IMR-90 (cell line): ENCODE results near the gene CRIM1. TPM values are rescaled to one million over a fixed set of nuclear protein-coding genes. Genes with fewer than 3 reads are reported as not detected.

Experiments used
- ATAC-seq: fragments of 200-7000 bp; cut with Tn5 transposase; 2 replicates; pipeline ENCODE4 v1.9.1; 2020; ENCODE audit warnings: low read depth, mild to moderate bottlenecking, moderate library complexity
- BruUV-seq: library from RNA; stranded (reverse); fragments of 400-500 nt; replicated peaks from 2 replicates; lab custom pipeline; 2021; lab: Mats Ljungman, UMichigan
- CTCF ChIA-PET: fragments of 300-600 bp; formaldehyde crosslinking; extraction: SDS; loops from one replicate; lab custom pipeline; 2021; ENCODE audit warnings: antibody characterized with exemption; lab: Yijun Ruan, JAX
- POLR2A ChIA-PET: fragments of 300-600 bp; sonication (Branson Sonifier 250); formaldehyde crosslinking; loops from one replicate; lab custom pipeline; 2022; ENCODE audit warnings: antibody characterized with exemption; ENCODE audit not compliant: unreplicated experiment; lab: Charles Lee
- DNase-seq: peaks from one replicate; pipeline ENCODE4 v3.0.0; 2013
- H2AFZ ChIP-seq: replicated peaks from 2 replicates; pipeline ENCODE3; 2013; ENCODE audit warnings: low read length, mild to moderate bottlenecking; ENCODE audit not compliant: poor library complexity
- H2AK5ac ChIP-seq: 2 replicates; pipeline ENCODE4 v1.6.1; 2013; ENCODE audit warnings: low read depth, low read length, inconsistent platforms
- H2AK9ac ChIP-seq: replicated peaks from 2 replicates; pipeline ENCODE3; 2013; ENCODE audit warnings: mild to moderate bottlenecking, low read depth, low read length, moderate library complexity; ENCODE audit not compliant: poor library complexity
- H2BK120ac ChIP-seq: 2 replicates; pipeline ENCODE4 v1.6.1; 2013; ENCODE audit warnings: low read depth, low read length, inconsistent platforms
- H2BK15ac ChIP-seq: 3 replicates; pipeline ENCODE4 v1.6.1; 2013; ENCODE audit warnings: low read depth, low read length, inconsistent platforms
- H2BK20ac ChIP-seq: 2 replicates; pipeline ENCODE4 v1.6.1; 2013; ENCODE audit warnings: low read depth, mild to moderate bottlenecking, inconsistent platforms, low read length, moderate library complexity
- H2BK5ac ChIP-seq: 2 replicates; pipeline ENCODE4 v1.6.1; 2013; ENCODE audit warnings: mild to moderate bottlenecking, low read depth, low read length, inconsistent platforms; ENCODE audit not compliant: poor library complexity, severe bottlenecking
- H3K14ac ChIP-seq: replicated peaks from 2 replicates; pipeline ENCODE4 v1.6.1; 2013; ENCODE audit warnings: low read depth, low read length, inconsistent platforms
- H3K18ac ChIP-seq: 2 replicates; pipeline ENCODE4 v1.6.1; 2013; ENCODE audit warnings: low read depth, low read length, control low read depth
- H3K23ac ChIP-seq: 2 replicates; pipeline ENCODE4 v1.6.1; 2013; ENCODE audit warnings: low read depth, low read length, inconsistent platforms
- H3K27ac ChIP-seq: 2 replicates; pipeline ENCODE4 v1.5.1; 2013; ENCODE audit warnings: mild to moderate bottlenecking, control low read depth, low read length; ENCODE audit not compliant: insufficient read depth
- H3K27me3 ChIP-seq: 2 replicates; pipeline ENCODE4 v1.6.1; 2013; ENCODE audit warnings: low read length; ENCODE audit not compliant: control insufficient read depth, insufficient read depth
- H3K36me3 ChIP-seq: 2 replicates; pipeline ENCODE4 v1.6.1; 2013; ENCODE audit warnings: low read length, mixed read lengths; ENCODE audit not compliant: control insufficient read depth, insufficient read depth
- H3K4ac ChIP-seq: 2 replicates; pipeline ENCODE4 v1.6.1; 2013; ENCODE audit warnings: low read depth, low read length, inconsistent platforms
- H3K4me1 ChIP-seq: 2 replicates; pipeline ENCODE4 v1.6.1; 2013; ENCODE audit warnings: low read length, mixed read lengths; ENCODE audit not compliant: control insufficient read depth, insufficient read depth
- H3K4me2 ChIP-seq: 2 replicates; pipeline ENCODE4 v1.6.1; 2013; ENCODE audit warnings: low read depth, mild to moderate bottlenecking, control low read depth, low read length, moderate library complexity
- H3K4me3 ChIP-seq: 2 replicates; pipeline ENCODE4 v1.5.1; 2013; ENCODE audit warnings: low read depth, mild to moderate bottlenecking, control low read depth, low read length, moderate library complexity; ENCODE audit not compliant: insufficient read depth
- H3K56ac ChIP-seq: 2 replicates; pipeline ENCODE4 v1.6.1; 2013; ENCODE audit warnings: low read length, inconsistent platforms; ENCODE audit not compliant: insufficient read depth; ENCODE audit errors: extremely low read depth
- H3K79me1 ChIP-seq, 2 experiments: 2 replicates each; pipeline ENCODE4 v1.6.1; 2013; ENCODE audit warnings: low read length in 2 of 2, inconsistent platforms in 1 of 2, low read depth in 1 of 2
- H3K9ac ChIP-seq: 2 replicates; pipeline ENCODE4 v1.6.1; 2013; ENCODE audit warnings: low read depth, low read length, control low read depth
- H3K9me1 ChIP-seq: 2 replicates; pipeline ENCODE4 v1.6.1; 2013; ENCODE audit warnings: low read length, inconsistent platforms; ENCODE audit not compliant: insufficient read depth
- H3K9me3 ChIP-seq: 2 replicates; pipeline ENCODE4 v1.6.1; 2013; ENCODE audit warnings: low read length; ENCODE audit not compliant: control insufficient read depth, insufficient read depth
- H4K20me1 ChIP-seq: 2 replicates; pipeline ENCODE4 v1.6.1; 2013; ENCODE audit warnings: low read length, inconsistent platforms; ENCODE audit not compliant: insufficient read depth
- H4K5ac ChIP-seq: 2 replicates; pipeline ENCODE4 v1.6.1; 2013; ENCODE audit warnings: mild to moderate bottlenecking, low read depth, low read length, control low read depth
- H4K8ac ChIP-seq, 2 experiments: 2 replicates each; pipeline ENCODE4 v1.6.1; 2013; ENCODE audit warnings: low read depth in 2 of 2, low read length in 2 of 2, control low read depth in 1 of 2, inconsistent platforms in 1 of 2
- H4K91ac ChIP-seq: 2 replicates; pipeline ENCODE4 v1.6.1; 2013; ENCODE audit warnings: low read depth, low read length, inconsistent platforms; ENCODE audit not compliant: insufficient read depth
- BHLHE40 ChIP-seq: fragments of 150-350 bp; IDR thresholded peaks from 2 replicates; pipeline ENCODE4 v1.6.1; 2016; ENCODE audit warnings: mild to moderate bottlenecking, low read depth, low read length
- CTCF ChIP-seq: conservative IDR thresholded peaks from 2 replicates; pipeline ENCODE4 v1.5.1; 2012; ENCODE audit warnings: mild to moderate bottlenecking, low read depth, low read length, improper control_type of control experiment
- MXI1 ChIP-seq: IDR thresholded peaks from 2 replicates; pipeline ENCODE4 v1.6.1; 2012; ENCODE audit warnings: low read depth, mild to moderate bottlenecking, low read length, moderate library complexity, borderline replicate concordance
- WGBS, 2 experiments: methylation state at CpG; one replicate each; pipeline versions ENCODE4 v1.1.5 to v1.1.7; 2013; ENCODE audit warnings: missing lambda C conversion rate in 2 of 2; ENCODE audit not compliant: insufficient read length in 1 of 2; ENCODE audit errors: extremely low coverage in 2 of 2; 5-methylcytosine and 5-hydroxymethylcytosine counted together
- dilution Hi-C: fragments of 300-500 bp; cut with HindIII; formaldehyde crosslinking; loops from one replicate; pipeline ENCODE4 v1.14.3; 2018; ENCODE audit warnings: low sequenced_read_pairs; ENCODE audit not compliant: unreplicated experiment
- in situ Hi-C: fragments of 300-500 bp; cut with MboI; formaldehyde crosslinking; loops from 3 replicates; pipeline ENCODE4 v1.14.3; 2019; ENCODE audit warnings: low sequenced_read_pairs, inconsistent platforms, mixed read lengths
- intact Hi-C: fragments of 100-400 bp; cut with micrococcal nuclease; formaldehyde crosslinking; loops from 2 replicates; pipeline ENCODE4 v1.10.0; 2022
- polyA plus RNA-seq, 3 experiments: library from polyadenylated mRNA; depleted of rRNA; stranded (reverse); fragments of >200 nt; gene quantifications; 2 replicates each; pipeline ENCODE4 v1.2.3, GENCODE V29; 2012; ENCODE audit warnings: low replicate concordance in 1 of 3
- total RNA-seq: library from RNA; depleted of rRNA; stranded (reverse); fragments of >200 nt; gene quantifications from 2 replicates; pipeline ENCODE4 v1.2.3, GENCODE V29; 2012

The CRIM1 gene
- total and polyA plus RNA-seq, 2 of the 4 experiments (the other 2 are of a cell fraction) = 285 to 490 TPM

- H3K56ac ChIP-seq = peak overlapping the region; percentile 96
- H3K9me1 ChIP-seq = peaks cover 13% of the 10 kb centered on the region
- H3K79me1 ChIP-seq = peaks cover 34 to 50% of the 10 kb centered on the region in 2 experiments
- in situ Hi-C loops = no loop called here
- ChIA-PET POLR2A (no interaction called here), CTCF (interaction anchor here (0.9 to 1.2 kb wide), 2 partner anchors 18 to 110 kb away, joined by 3 read pairs; no protein-coding TSS in a partner anchor)
- H2AK9ac ChIP-seq = no peak overlapping the region
- dilution Hi-C loops = no loop called here
- H2AK5ac ChIP-seq = peak overlapping the region; percentile 96
- H3K14ac ChIP-seq = peak overlapping the region; percentile 79
- ATAC-seq (peak; percentile 56), DNase-seq (peak; percentile 79)
- TF ChIP-seq BHLHE40 (no peak), MXI1 (no peak), CTCF (no peak)
- H2BK120ac ChIP-seq = peak overlapping the region; percentile 92
- no peaks in the 10 kb centered on the region for H4K20me1 ChIP-seq
- H3K4me2 ChIP-seq = peak overlapping the region; percentile 98
- intact Hi-C loops = no loop called here
- H2BK20ac ChIP-seq = peak overlapping the region; percentile 88
- H2BK5ac ChIP-seq = peak overlapping the region; percentile 96
- H3K9me3 ChIP-seq = no peaks in the 10 kb centered on the region
- WGBS, 2 experiments = no CpG with 5 or more reads among the region's 1 CpG
- H4K5ac ChIP-seq = peak overlapping the region; percentile 98; the same call in 1 of the 2 replicates
- peak overlapping the region; percentile 60; the same call in 1 of the 2 replicates for H3K4ac ChIP-seq
- no peaks in the 10 kb centered on the region for H3K27me3 ChIP-seq
- peak overlapping the region; percentile 9; the same call in 1 of the 2 replicates for H3K4me3 ChIP-seq
- peak overlapping the region; percentile 32 for H3K23ac ChIP-seq
- peak overlapping the region; percentile 86 for H3K27ac ChIP-seq
- no peak overlapping the region for H2AFZ ChIP-seq
- H3K4me1 ChIP-seq = peaks cover 24% of the 10 kb centered on the region
- peak overlapping the region; percentile 87 to 94 for H4K8ac ChIP-seq
- H2BK15ac ChIP-seq = peak overlapping the region; percentile 92
- peak overlapping the region; percentile 99 for H4K91ac ChIP-seq
- BruUV-seq = no TSS peak
- H3K18ac ChIP-seq = peak overlapping the region; percentile 100
- peak overlapping the region; percentile 85; the same call in 1 of the 2 replicates for H3K9ac ChIP-seq
- H3K36me3 ChIP-seq = peaks cover 14% of the 10 kb centered on the region
These were observed 206.7 kb downstream of the CRIM1 start for GRCh38 chr2:36562240-36562639.
